Stimulated activated CD4-positive, alpha-beta T cell treated with anti-CD3 and anti-CD28 coated beads, TNF-alpha, amount 100 ng/mL, for 4 hours (primary cell): ENCODE results near the gene DHX36.
A peak's percentile ranks its signal among the peaks of the same experiment; 100 is the strongest.

Experiments used
- DNase-seq, 3 experiments: peaks; one replicate each; pipeline ENCODE4 v3.0.0-alpha.2; 2020; ENCODE audit warnings: low read depth in 3 of 3

The DHX36 gene

GRCh38 chr3:154280161-154280560, 44.1 kb downstream of the DHX36 start:
- no peak for DNase-seq

GRCh38 chr3:154275965-154276364, 48.3 kb downstream of the DHX36 start:
- no peak for DNase-seq

GRCh38 chr3:154275292-154275691, 49.0 kb downstream of the DHX36 start:
- DNase-seq: no peak

- no peak for DNase-seq
Measured at GRCh38 chr3:154274348-154274747, 49.9 kb downstream of the DHX36 start.

GRCh38 chr3:154273381-154273780, 50.9 kb downstream of the DHX36 start:
- no peak for DNase-seq

- DNase-seq: no peak
Measured at GRCh38 chr3:154254527-154254926, 69.8 kb downstream of the DHX36 start.

GRCh38 chr3:154252759-154253638, 71.3 kb downstream of the DHX36 start:
- DNase-seq: peak; percentile 28 to 52 (median 30)

GRCh38 chr3:154251610-154252009, 72.7 kb downstream of the DHX36 start:
- DNase-seq: no peak

- DNase-seq: no peak
Measured at GRCh38 chr3:154250291-154250690, 74.0 kb downstream of the DHX36 start.

GRCh38 chr3:154247806-154248415, 76.4 kb downstream of the DHX36 start:
- DNase-seq: no peak

GRCh38 chr3:154244644-154245043, 79.6 kb downstream of the DHX36 start:
- DNase-seq: no peak

- no peak for DNase-seq
Measured at GRCh38 chr3:154243353-154243752, 80.9 kb downstream of the DHX36 start.

GRCh38 chr3:154242766-154243165, 81.5 kb downstream of the DHX36 start:
- DNase-seq: no peak

- no peak for DNase-seq
Measured at GRCh38 chr3:154241496-154241895, 82.8 kb downstream of the DHX36 start.

GRCh38 chr3:154240235-154240634, 84.1 kb downstream of the DHX36 start:
- DNase-seq: no peak

GRCh38 chr3:154236331-154236730, 88.0 kb downstream of the DHX36 start:
- no peak for DNase-seq

GRCh38 chr3:154235330-154235729, 89.0 kb downstream of the DHX36 start:
- no peak for DNase-seq

GRCh38 chr3:154229217-154229590, 95.1 kb downstream of the DHX36 start:
- DNase-seq: no peak

- DNase-seq: no peak
Measured at GRCh38 chr3:154228561-154229216, 95.6 kb downstream of the DHX36 start.

GRCh38 chr3:154227531-154227930, 96.8 kb downstream of the DHX36 start:
- DNase-seq: no peak

GRCh38 chr3:154225536-154225935, 98.8 kb downstream of the DHX36 start:
- DNase-seq: no peak

GRCh38 chr3:154224866-154225265, 99.4 kb downstream of the DHX36 start:
- no peak for DNase-seq

GRCh38 chr3:154224366-154224765, 99.9 kb downstream of the DHX36 start:
- DNase-seq: no peak
